Adrenal gland (tissue), 12 donors: ENCODE data around the gene ACSF3. TPM values are rescaled to one million over a fixed set of nuclear protein-coding genes. Genes with fewer than 3 reads are reported as not detected.
A peak's percentile ranks its signal among the peaks of the same experiment; 100 is the strongest.
"Not testable (repeated sequence)": the region's sequence is repeated elsewhere in the genome, so short reads cannot be mapped to it uniquely, and the experiment has no call there.

ENCODE experiments used
- DNase-seq, 7 donors: peaks; one replicate each; pipeline ENCODE4 v3.0.0-alpha.2; 2019 to 2020
- H3K27ac ChIP-seq, 5 donors: fragments of 200-600 bp; sonication (generic) in 4 of 5; 1 replicate in 3 of 5; 2 replicates in 2 of 5; pipeline versions ENCODE4 v1.5.1 to v1.8.0; 2016 to 2020; ENCODE audit warnings: mild to moderate bottlenecking in 1 of 5
- H3K27me3 ChIP-seq: fragments of 200-600 bp; 2 replicates; pipeline ENCODE4 v1.8.0; 2021
- H3K36me3 ChIP-seq, 2 donors: fragments of 200-600 bp; replicated peaks in 1 of 2; 1 replicate in 1 of 2; 2 replicates in 1 of 2; pipeline versions ENCODE4 v1.5.1 to v1.8.0; 2018 to 2022
- H3K4me1 ChIP-seq, 2 donors: fragments of 200-600 bp; replicated peaks in 1 of 2; 1 replicate in 1 of 2; 2 replicates in 1 of 2; pipeline versions ENCODE4 v1.5.1 to v1.8.0; 2018 to 2021
- H3K4me3 ChIP-seq, 4 donors: fragments of 200-600 bp; sonication (generic) in 3 of 4; one replicate each; pipeline ENCODE4 v1.5.1; 2016 to 2018
- H3K9me3 ChIP-seq, 3 donors: fragments of 200-600 bp; sonication (generic) in 1 of 3; replicated peaks in 1 of 3; 1 replicate in 2 of 3; 2 replicates in 1 of 3; pipeline versions ENCODE4 v1.5.1 to v1.8.0; 2016 to 2021
- CTCF ChIP-seq, 6 experiments: fragments of 450-650 bp in 4 of 6; fragments of 200-600 bp in 2 of 6; sonication (generic) in 1 of 6; IDR thresholded peaks; 1 replicate in 5 of 6; 2 replicates in 1 of 6; pipeline versions ENCODE4 v1.5.1 to v1.8.0; 2016 to 2021; ENCODE audit warnings: antibody characterized with exemption in 6 of 6, mild to moderate bottlenecking in 2 of 6, moderate library complexity in 1 of 6
- POLR2A ChIP-seq, 2 donors: fragments of 450-650 bp; IDR thresholded peaks; one replicate each; pipeline ENCODE4 v1.6.1; 2017; ENCODE audit warnings: antibody characterized with exemption in 2 of 2, mild to moderate bottlenecking in 2 of 2, moderate library complexity in 1 of 2
- WGBS, 4 donors: extraction: QIAGEN DNeasy Blood & Tissue Kit in 2 of 4; methylation state at CpG; one replicate each; pipeline versions ENCODE4 v1.1.5 to v1.1.7; 2013 to 2017; 5-methylcytosine and 5-hydroxymethylcytosine counted together
- intact Hi-C, 2 donors: fragments of 100-400 bp; cut with DNase I; formaldehyde crosslinking; loops; one replicate each; pipeline versions ENCODE4 v1.14.1 to v1.15.0; 2022 to 2023
- polyA plus RNA-seq, 3 donors: library from polyadenylated mRNA; stranded (reverse); fragments of 200-250 nt in 2 of 3; fragments of 350-450 nt in 1 of 3; fragmentation: Illumina TruSeq in 1 of 3; extraction: RNeasy Lipid Tissue Mini Kit (QIAGEN cat#74804) in 1 of 3; gene quantifications; one replicate each; pipeline ENCODE4 v1.2.3, GENCODE V29; 2013 to 2014
- total RNA-seq, 9 donors: library from RNA; depleted of rRNA in 4 of 9; stranded (reverse); fragments of >200 nt in 4 of 9; fragments of 120-200 nt in 1 of 9; fragmentation: NEBNext Ultra II Directional in 1 of 9; extraction: Animal tissue kit (Norgen Biotek cat#: 25700) in 1 of 9; gene quantifications; one replicate each; pipeline versions ENCODE4 v1.1.0 to v1.2.4, GENCODE V29; 2013 to 2023
- donor health status: healthy with polysubstance abuse.
- donor health status: Bipolar disorder and iron deficiency.
- donor health status: DM: yes; HTN: yes; CAD: no.
- donor health status: DM: no; HTN: no; CAD: no.
- donor health status: DM: no; HTN: no; CAD: no.
- donor health status: DM: yes; HTN: yes; CAD: no.

ACSF3 gene
- total and polyA plus RNA-seq, 12 donors, result 32.4 to 90.3 (median 57.0) TPM

GRCh38 chr16:89187032-89187769 lies 93.5 kb downstream of the ACSF3 start:
- intact Hi-C loops, result no loop called here
- H3K4me3 ChIP-seq, result no peak overlapping the region
- H3K9me3 ChIP-seq, result no peaks in the 10 kb centered on the region
- peaks cover 6 to 7% of the 10 kb centered on the region in 2 donors for H3K4me1 ChIP-seq
- no peak for TF ChIP-seq POLR2A (IDR thresholded peaks at IDR 0.05)
- TF ChIP-seq CTCF (IDR thresholded peaks at IDR 0.05), result no peak
- H3K27me3 ChIP-seq, result no peaks in the 10 kb centered on the region
- WGBS, 4 donors, result 63 to 67% (median 66%) methylated on average over 8 to 19 of the region's 19 CpGs
- H3K36me3 ChIP-seq, result no peaks in the 10 kb centered on the region
- DNase-seq, result peak in 3 of 7 donors; percentile 17 to 46 (median 34)
- no peak overlapping the region for H3K27ac ChIP-seq

GRCh38 chr16:89187770-89188392 lies 94.2 kb downstream of the ACSF3 start:
- no peak overlapping the region for H3K4me3 ChIP-seq
- no peak for TF ChIP-seq POLR2A (IDR thresholded peaks at IDR 0.05)
- TF ChIP-seq CTCF (IDR thresholded peaks at IDR 0.05), result no peak
- no peaks in the 10 kb centered on the region for H3K27me3 ChIP-seq
- peaks cover 8% of the 10 kb centered on the region in 2 donors for H3K4me1 ChIP-seq
- H3K36me3 ChIP-seq, result no peaks in the 10 kb centered on the region
- DNase-seq, result no peak
- H3K9me3 ChIP-seq, result no peaks in the 10 kb centered on the region
- intact Hi-C loops, result no loop called here
- WGBS, 4 donors, result 62 to 75% (median 69%) methylated on average over 14 to 19 of the region's 19 CpGs
- H3K27ac ChIP-seq, result no peak overlapping the region

GRCh38 chr16:89188471-89189357 lies 95.1 kb downstream of the ACSF3 start:
- intact Hi-C loops, H3K36me3 ChIP-seq, H3K9me3 ChIP-seq, H3K4me3 ChIP-seq, H3K27me3 ChIP-seq, DNase-seq, H3K4me1 ChIP-seq, H3K27ac ChIP-seq: not testable (repeated sequence)
- 85 to 93% (median 91%) methylated on average over 2 to 25 of the region's 25 CpGs for WGBS, 4 donors

- 66 to 74% (median 70%) methylated on average over 13 to 14 of the region's 14 CpGs for WGBS, 4 donors
- intact Hi-C loops, result no loop called here
- Histone ChIP-seq H3K36me3 (no peaks in the 10 kb centered on the region), H3K4me1 (peaks cover 8% of the 10 kb centered on the region in 2 donors), H3K9me3 (no peaks in the 10 kb centered on the region), H3K4me3 (no peak overlapping the region), H3K27me3 (no peaks in the 10 kb centered on the region), H3K27ac (no peak overlapping the region)
- no peak for DNase-seq
- no peak for TF ChIP-seq CTCF (IDR thresholded peaks at IDR 0.05)
These were observed 95.8 kb downstream of the ACSF3 start for GRCh38 chr16:89189358-89190025.
